ENCODE results near the gene MERTK. TPM values are rescaled to one million over a fixed set of nuclear protein-coding genes. Genes with fewer than 3 reads are reported as not detected.
A peak's percentile ranks its signal among the peaks of the same experiment; 100 is the strongest.

MERTK gene
- total and polyA plus RNA-seq, 7 donors = 0.73 to 4.2 (median 1.6) TPM

DNA sequence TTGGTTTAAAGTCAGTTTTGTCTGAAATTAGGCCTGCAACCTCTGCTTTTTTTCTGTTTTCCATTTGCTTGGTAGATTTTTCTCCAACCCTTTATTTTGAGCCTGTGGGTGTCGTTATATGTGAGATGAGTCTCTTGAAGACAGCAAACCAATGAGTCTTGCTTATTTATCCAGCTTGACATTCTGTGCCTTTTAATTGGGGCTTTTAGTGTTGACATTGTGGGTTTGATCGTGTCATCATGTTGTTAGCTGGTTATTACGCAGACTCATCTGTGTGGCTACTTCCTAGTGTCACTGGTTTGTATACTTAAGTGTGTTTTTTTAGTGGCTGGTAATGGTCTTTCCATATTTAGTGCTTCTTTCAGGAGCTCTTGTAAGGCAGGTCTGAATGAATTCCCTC is 175.5 kb downstream of the MERTK start:
- H3K9me3 ChIP-seq = no peaks in the 10 kb centered on the region
- no peak overlapping the region for H3K4me3 ChIP-seq
- no peaks in the 10 kb centered on the region for H3K27me3 ChIP-seq (ENCODE audit: insufficient read depth in 3 of 3, low read length in 2 of 3)
- DNase-seq (no peak), ATAC-seq (no peak)
- WGBS, 3 donors = 96 to 98% (median 97%) methylated on average over 3 of the region's 3 CpGs
- H3K36me3 ChIP-seq (ENCODE audit: insufficient read depth in 1 of 2, low read depth in 1 of 2) = peaks cover 0 to 4% of the 10 kb centered on the region in 2 donors
- H3K27ac ChIP-seq = no peak overlapping the region
- TF ChIP-seq CTCF (IDR thresholded peaks at IDR 0.05) = no peak
- H3K4me1 ChIP-seq = peaks cover 5% of the 10 kb centered on the region
- intact Hi-C loops (cut with DNase I) = no loop called here

DNA sequence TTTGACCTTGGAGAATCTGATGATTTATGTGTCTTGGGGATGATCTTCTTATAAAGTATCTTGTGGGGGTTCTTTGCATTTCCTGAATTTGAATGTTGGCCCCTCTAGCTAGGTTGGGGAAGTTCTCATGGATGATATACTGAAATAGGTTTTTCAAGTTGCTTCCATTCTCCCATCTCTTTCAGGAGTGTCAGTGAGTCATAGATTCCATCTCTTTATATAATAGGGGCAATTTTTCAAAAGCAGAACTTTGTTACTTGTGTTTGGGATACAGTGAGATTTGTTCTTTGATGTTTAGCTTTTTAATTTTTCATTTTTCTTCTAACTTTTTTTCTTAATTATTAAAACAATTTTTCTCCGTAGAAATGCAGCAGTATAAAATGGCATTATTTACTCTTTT is 176.1 kb downstream of the MERTK start:
- intact Hi-C loops (cut with DNase I) = no loop called here
- Histone ChIP-seq H3K36me3 (ENCODE audit: insufficient read depth in 1 of 2, low read depth in 1 of 2) (peaks cover 0 to 4% of the 10 kb centered on the region in 2 donors), H3K4me3 (no peak overlapping the region), H3K27me3 (ENCODE audit: insufficient read depth in 3 of 3, low read length in 2 of 3) (no peaks in the 10 kb centered on the region), H3K27ac (no peak overlapping the region), H3K4me1 (peaks cover 5% of the 10 kb centered on the region), H3K9me3 (no peaks in the 10 kb centered on the region)
- ATAC-seq (no peak), DNase-seq (no peak)
- WGBS, 3 donors = 96 to 100% (median 98%) methylated on average over 1 of the region's 1 CpG
- no peak for TF ChIP-seq CTCF (IDR thresholded peaks at IDR 0.05)

GRCh38 chr2:112075490-112076260 is 177.3 kb downstream of the MERTK start:
- Histone ChIP-seq H3K27ac (peak overlapping the region; percentile 32), H3K4me1 (peaks cover 5% of the 10 kb centered on the region), H3K4me3 (no peak overlapping the region), H3K27me3 (ENCODE audit: insufficient read depth in 3 of 3, low read length in 2 of 3) (no peaks in the 10 kb centered on the region), H3K36me3 (ENCODE audit: insufficient read depth in 1 of 2, low read depth in 1 of 2) (peaks cover 0 to 4% of the 10 kb centered on the region in 2 donors), H3K9me3 (no peaks in the 10 kb centered on the region)
- no peak for TF ChIP-seq CTCF (IDR thresholded peaks at IDR 0.05)
- WGBS, 3 donors = 77 to 82% (median 78%) methylated on average over 8 of the region's 8 CpGs
- ATAC-seq (no peak), DNase-seq (no peak)
- intact Hi-C loops (cut with DNase I) = no loop called here

- 42 to 76% (median 70%) methylated on average over 1 of the region's 1 CpG for WGBS, 3 donors
- peaks cover 5% of the 10 kb centered on the region for H3K4me1 ChIP-seq
- H3K4me3 ChIP-seq = no peak overlapping the region
- H3K9me3 ChIP-seq = no peaks in the 10 kb centered on the region
- ATAC-seq (no peak), DNase-seq (no peak)
- peaks cover 0 to 19% of the 10 kb centered on the region in 2 donors for H3K36me3 ChIP-seq (ENCODE audit: insufficient read depth in 1 of 2, low read depth in 1 of 2)
- TF ChIP-seq CTCF (IDR thresholded peaks at IDR 0.05) = no peak
- intact Hi-C loops (cut with DNase I) = no loop called here
- H3K27ac ChIP-seq = no peak overlapping the region
- H3K27me3 ChIP-seq (ENCODE audit: insufficient read depth in 3 of 3, low read length in 2 of 3) = no peaks in the 10 kb centered on the region
These were observed 179.4 kb downstream of the MERTK start for GRCh38 chr2:112077814-112078213.

Other genes with a start within 250 kb of the MERTK start
- 10 to 100 TPM; 16.3 to 23.9 (median 20.4) TPM for gene ANAPC1, start 14.4 kb upstream of the MERTK start, total RNA-seq
- gene ANAPC1, start 14.4 kb upstream of the MERTK start, polyA plus RNA-seq = 10 to 100 TPM in 1 of 3 donors, 1 to 10 TPM in 2; 3.9 to 16.2 (median 6.3) TPM
- 1 to 10 TPM; 3.0 to 6.0 (median 3.9) TPM for gene TMEM87B, start 156.7 kb downstream of the MERTK start, total RNA-seq
- gene TMEM87B, start 156.7 kb downstream of the MERTK start, polyA plus RNA-seq = 1 to 10 TPM; 1.7 to 3.2 (median 3.1) TPM
- 1 to 10 TPM in 1 of 4 donors, under 1 TPM in 3; 0.26 to 1.2 (median 0.80) TPM for gene FBLN7, start 239.8 kb downstream of the MERTK start, total RNA-seq
- gene FBLN7, start 239.8 kb downstream of the MERTK start, polyA plus RNA-seq = under 1 TPM; 0.18 to 0.31 (median 0.23) TPM

Measured in psoas muscle (tissue), 8 donors.